K562 (cell line): ENCODE measurements around the gene CXCR5. TPM values are rescaled to one million over a fixed set of nuclear protein-coding genes. Genes with fewer than 3 reads are reported as not detected.

Experiments
- ATAC-seq: fragments of 200-7000 bp; cut with Tn5 transposase; 3 replicates; pipeline ENCODE4 v1.9.1; 2020; ENCODE audit warnings: moderate library complexity
- BruUV-seq: library from RNA; stranded (reverse); fragments of 400-500 nt; replicated peaks from 2 replicates; lab custom pipeline; 2021; lab: Mats Ljungman, UMichigan
- CTCF ChIA-PET: fragments of 300-600 bp; formaldehyde crosslinking; extraction: SDS; loops from one replicate; lab custom pipeline; 2021; ENCODE audit warnings: low intra/inter-chr PET ratio; lab: Yijun Ruan, JAX
- POLR2A ChIA-PET: fragments of 300-600, 350-650 bp; sonication (Branson Sonifier 250); formaldehyde crosslinking; extraction: SDS; loops from one replicate; lab custom pipeline; 2021; ENCODE audit warnings: antibody characterized with exemption, inconsistent platforms; lab: Yijun Ruan, JAX
- DNase-seq, 4 experiments: peaks; one replicate each; pipeline versions ENCODE4 v3.0.0 to v3.0.0-alpha.2; 2011 to 2018; ENCODE audit warnings: low spot score in 3 of 4, mixed read lengths in 3 of 4; ENCODE audit errors: extremely low read depth in 1 of 4
- FAIRE-seq: peaks from 2 replicates; lab custom pipeline; 2011; peaks lifted over from hg19 to GRCh38; lab: Jason Lieb, UNC
- H2AFZ ChIP-seq: 2 replicates; pipeline ENCODE4 v1.6.0; 2011; ENCODE audit warnings: low read depth, low read length, control low read depth, inconsistent platforms
- H3K27ac ChIP-seq: fragments of 200-600 bp; 3 replicates; pipeline ENCODE4 v1.8.0; 2011; ENCODE audit warnings: low read depth, mild to moderate bottlenecking, control low read depth, inconsistent platforms, low read length, moderate library complexity, mixed read lengths; ENCODE audit errors: extremely low read depth
- H3K27me3 ChIP-seq, 2 experiments: fragments of 300-600 bp in 1 of 2; 2 replicates in 1 of 2; 3 replicates in 1 of 2; pipeline versions ENCODE4 v1.6.0 to v1.8.0; 2011; ENCODE audit warnings: inconsistent platforms in 2 of 2, low read length in 2 of 2, mild to moderate bottlenecking in 1 of 2, mixed read lengths in 1 of 2, moderate library complexity in 1 of 2; ENCODE audit not compliant: control insufficient read depth in 2 of 2, insufficient read depth in 2 of 2
- H3K36me3 ChIP-seq: fragments of 300-600 bp; 3 replicates; pipeline ENCODE4 v1.8.0; 2011; ENCODE audit warnings: mild to moderate bottlenecking, low read length, inconsistent platforms; ENCODE audit not compliant: control insufficient read depth, insufficient read depth
- H3K4me1 ChIP-seq, 2 experiments: fragments of 200-600 bp in 1 of 2; replicated peaks in 1 of 2; 2 replicates in 1 of 2; 3 replicates in 1 of 2; pipeline versions ENCODE4 v1.5.1 to v1.8.0; 2011; ENCODE audit warnings: inconsistent platforms in 2 of 2, low read length in 2 of 2, mild to moderate bottlenecking in 1 of 2, mixed read lengths in 1 of 2, moderate library complexity in 1 of 2; ENCODE audit not compliant: control insufficient read depth in 2 of 2, insufficient read depth in 2 of 2
- H3K4me2 ChIP-seq: 2 replicates; pipeline ENCODE4 v1.6.1; 2011; ENCODE audit warnings: low read length, control low read depth, inconsistent platforms, mixed read lengths; ENCODE audit not compliant: insufficient read depth
- H3K4me3 ChIP-seq: fragments of 200-600 bp; sonication (generic), shearing (Covaris generic); 2 replicates; pipeline ENCODE4 v1.5.1; 2016; ENCODE audit warnings: control low read depth, inconsistent platforms
- H3K79me2 ChIP-seq: fragments of 200-600 bp; 3 replicates; pipeline ENCODE4 v1.8.0; 2011; ENCODE audit warnings: low read length, inconsistent platforms; ENCODE audit not compliant: control insufficient read depth, insufficient read depth
- H3K9ac ChIP-seq, 2 experiments: 2 replicates each; pipeline versions ENCODE4 v1.6.0 to v1.6.1; 2011; ENCODE audit warnings: low read depth in 2 of 2, low read length in 2 of 2, control low read depth in 1 of 2, inconsistent platforms in 1 of 2, mild to moderate bottlenecking in 1 of 2, mixed read lengths in 1 of 2; ENCODE audit not compliant: insufficient read depth in 1 of 2
- H3K9me1 ChIP-seq: one replicate; pipeline ENCODE4 v1.6.0; 2011; ENCODE audit warnings: inconsistent platforms, mild to moderate bottlenecking, low read length, moderate library complexity; ENCODE audit not compliant: control insufficient read depth, insufficient read depth
- H3K9me3 ChIP-seq: replicated peaks from 2 replicates; pipeline ENCODE4 v1.5.1; 2011; ENCODE audit warnings: low read depth, low read length, inconsistent platforms; ENCODE audit not compliant: control insufficient read depth, insufficient read depth
- H4K20me1 ChIP-seq: replicated peaks from 2 replicates; pipeline ENCODE4 v1.6.1; 2011; ENCODE audit warnings: low read length, inconsistent platforms, mixed read lengths; ENCODE audit not compliant: control insufficient read depth, insufficient read depth
- MTA2 ChIP-seq: fragments of 450-650 bp; IDR thresholded peaks from 2 replicates; pipeline ENCODE4 v1.6.1; 2016; ENCODE audit warnings: low read depth
- NFATC3 ChIP-seq: fragments of 450-650 bp; IDR thresholded peaks from 2 replicates; pipeline ENCODE4 v1.6.1; 2017; ENCODE audit warnings: mild to moderate bottlenecking
- POLR2G ChIP-seq: fragments of 200-400 bp; formaldehyde crosslinking; IDR thresholded peaks from 2 replicates; pipeline ENCODE4 v1.6.1; 2017; ENCODE audit warnings: low read depth, mild to moderate bottlenecking, antibody characterized with exemption, low read length, moderate library complexity
- POLR2H ChIP-seq: IDR thresholded peaks from 2 replicates; pipeline ENCODE4 v1.6.1; 2016; ENCODE audit warnings: missing genetic modification characterization, low read depth, mild to moderate bottlenecking, control low read depth, missing compliant biosample characterization, moderate library complexity
- ZNF23 ChIP-seq: fragments of 250-450 bp; sonication (Bioruptor Pico); IDR thresholded peaks from 2 replicates; pipeline ENCODE4 v1.4.0; 2020; ENCODE audit warnings: mild to moderate bottlenecking
- WGBS: fragments of 100-300 bp; shearing (Covaris generic); methylation state at CpG from one replicate; pipeline ENCODE4 v1.1.6; 2016; ENCODE audit warnings: low coverage, mixed read lengths; ENCODE audit not compliant: insufficient coverage; ENCODE audit errors: missing lambda C conversion rate; 5-methylcytosine and 5-hydroxymethylcytosine counted together
- in situ Hi-C: fragments of 300-500 bp; cut with MboI; formaldehyde crosslinking; loops from 4 replicates; pipeline ENCODE4 v1.15.0; 2018; ENCODE audit warnings: inconsistent platforms, mixed read lengths
- intact Hi-C: fragments of 100-400 bp; cut with micrococcal nuclease; formaldehyde crosslinking; loops from 2 replicates; pipeline ENCODE4 v1.14.2; 2022
- polyA plus RNA-seq, 8 experiments: library from polyadenylated mRNA; depleted of rRNA in 4 of 8; stranded (reverse) in 5 of 8; unstranded in 3 of 8; fragments of >200 nt; fragmentation: Nextera tagmentation in 2 of 8; fragmentation: Illumina TruSeq in 1 of 8; extraction: Ambion mirVana in 2 of 8; extraction: Trizol in 1 of 8; gene quantifications; 2 replicates each; pipeline versions ENCODE4 v1.2.1 to v1.2.3, GENCODE V29; 2011 to 2014; ENCODE audit warnings: inconsistent platforms in 1 of 8, missing spikeins in 1 of 8
- total RNA-seq, 7 experiments: library from RNA; depleted of rRNA in 6 of 7; stranded (reverse); fragments of >200 nt in 6 of 7; fragmentation: Illumina TruSeq in 2 of 7; extraction: Trizol in 2 of 7; gene quantifications; 2 replicates each; pipeline versions ENCODE4 v1.2.1 to v1.2.3, GENCODE V29; 2011 to 2021; ENCODE audit warnings: low replicate concordance in 1 of 7

Gene CXCR5
- total and polyA plus RNA-seq, 9 of the 15 experiments (the other 6 are each of a cell fraction or from before 2014, with no cell fraction given): 0.03 to 0.06 TPM; not detected in 7

GRCh38 chr11:118900535-118901384 lies 17.1 kb downstream of the CXCR5 start:
- no peaks in the 10 kb centered on the region for H3K79me2 ChIP-seq
- TF ChIP-seq POLR2G: 0 out of 2 replicates have a peak, but pooled peaks have one; percentile 27
- TF ChIP-seq POLR2H (tag): no peak
- TF ChIP-seq NFATC3: no peak
- TF ChIP-seq MTA2: no peak
- TF ChIP-seq ZNF23 (CRISPR knock-in tag): no peak
- H3K9me3 ChIP-seq: no peaks in the 10 kb centered on the region; the same call in 1 of the 2 replicates
- H2AFZ ChIP-seq: no peak overlapping the region
- H3K4me2 ChIP-seq: no peak overlapping the region
- ChIA-PET POLR2A (interaction anchor here (1.0 kb wide), 1 partner anchor 17 kb away, joined by 3 read pairs; the partner anchor contains the start of gene CXCR5), CTCF (no interaction called here)
- ATAC-seq (no peak), FAIRE-seq (no peak), DNase-seq (no peak)
- peaks cover 41% of the 10 kb centered on the region; the same call in 1 of the 3 replicates for H3K36me3 ChIP-seq
- no peaks in the 10 kb centered on the region for H3K9me1 ChIP-seq
- H3K27ac ChIP-seq: no peak overlapping the region
- in situ Hi-C loops (no loop called here), intact Hi-C loops (no loop called here)
- H3K9ac ChIP-seq: peak overlapping the region in 1 of 2 experiments; percentile 17; a peak in 1 of 4 replicates
- H3K4me1 ChIP-seq: peaks cover 0 to 37% of the 10 kb centered on the region in 2 experiments; a peak in 2 of 5 replicates
- no TSS peak for BruUV-seq
- H4K20me1 ChIP-seq: no peaks in the 10 kb centered on the region
- 84% methylated on average over 24 of the region's 29 CpGs for WGBS
- H3K4me3 ChIP-seq: no peak overlapping the region
- no peaks in the 10 kb centered on the region for H3K27me3 ChIP-seq
